ENCODE results near the gene KAT6B.

DNA sequence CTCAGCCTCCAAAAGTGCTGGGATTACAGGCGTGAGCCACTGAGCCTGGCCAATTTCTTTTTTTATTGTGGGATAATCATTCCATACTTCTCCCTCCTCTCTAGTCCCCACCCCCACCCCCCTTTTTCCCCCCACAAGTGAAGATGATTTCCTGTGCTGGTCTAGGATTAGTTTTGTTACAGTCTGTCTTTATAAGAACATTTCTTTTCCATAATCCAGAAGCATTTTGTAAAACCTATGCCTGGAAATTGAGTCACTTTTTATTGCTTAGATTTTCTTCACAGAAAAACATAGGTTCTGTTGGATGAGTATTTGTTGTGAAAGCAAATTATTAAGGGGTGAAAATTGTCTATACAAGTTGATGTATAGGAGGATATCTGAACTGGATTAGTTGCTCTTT, 98.9 kb downstream of the KAT6B start:
- TF ChIP-seq ZFP69B (tag by site-specific recombination; IDR thresholded peaks at IDR 0.05), result no peak
- TF ChIP-seq, protein P1, sequence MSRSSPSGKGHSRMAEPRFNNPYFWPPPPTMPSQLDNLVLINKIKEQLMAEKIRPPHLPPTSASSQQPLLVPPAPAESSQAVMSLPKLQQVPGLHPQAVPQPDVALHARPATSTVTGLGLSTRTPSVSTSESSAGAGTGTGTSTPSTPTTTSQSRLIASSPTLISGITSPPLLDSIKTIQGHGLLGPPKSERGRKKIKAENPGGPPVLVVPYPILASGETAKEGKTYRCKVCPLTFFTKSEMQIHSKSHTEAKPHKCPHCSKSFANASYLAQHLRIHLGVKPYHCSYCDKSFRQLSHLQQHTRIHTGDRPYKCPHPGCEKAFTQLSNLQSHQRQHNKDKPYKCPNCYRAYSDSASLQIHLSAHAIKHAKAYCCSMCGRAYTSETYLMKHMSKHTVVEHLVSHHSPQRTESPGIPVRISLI (tag by site-specific recombination; IDR thresholded peaks at IDR 0.05), result no peak
- TF ChIP-seq, protein P2, sequence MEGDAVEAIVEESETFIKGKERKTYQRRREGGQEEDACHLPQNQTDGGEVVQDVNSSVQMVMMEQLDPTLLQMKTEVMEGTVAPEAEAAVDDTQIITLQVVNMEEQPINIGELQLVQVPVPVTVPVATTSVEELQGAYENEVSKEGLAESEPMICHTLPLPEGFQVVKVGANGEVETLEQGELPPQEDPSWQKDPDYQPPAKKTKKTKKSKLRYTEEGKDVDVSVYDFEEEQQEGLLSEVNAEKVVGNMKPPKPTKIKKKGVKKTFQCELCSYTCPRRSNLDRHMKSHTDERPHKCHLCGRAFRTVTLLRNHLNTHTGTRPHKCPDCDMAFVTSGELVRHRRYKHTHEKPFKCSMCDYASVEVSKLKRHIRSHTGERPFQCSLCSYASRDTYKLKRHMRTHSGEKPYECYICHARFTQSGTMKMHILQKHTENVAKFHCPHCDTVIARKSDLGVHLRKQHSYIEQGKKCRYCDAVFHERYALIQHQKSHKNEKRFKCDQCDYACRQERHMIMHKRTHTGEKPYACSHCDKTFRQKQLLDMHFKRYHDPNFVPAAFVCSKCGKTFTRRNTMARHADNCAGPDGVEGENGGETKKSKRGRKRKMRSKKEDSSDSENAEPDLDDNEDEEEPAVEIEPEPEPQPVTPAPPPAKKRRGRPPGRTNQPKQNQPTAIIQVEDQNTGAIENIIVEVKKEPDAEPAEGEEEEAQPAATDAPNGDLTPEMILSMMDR (tag by site-specific recombination; IDR thresholded peaks at IDR 0.05), result no peak
- no peak for TF ChIP-seq ZBTB48 (tag by site-specific recombination; IDR thresholded peaks at IDR 0.05)
- no peak for TF ChIP-seq TCF7L2 (IDR thresholded peaks at IDR 0.05; ENCODE audit: borderline replicate concordance, low read depth, low read length)
- TF ChIP-seq YY1 (tag by site-specific recombination; IDR thresholded peaks at IDR 0.05), result no peak
- no peak for TF ChIP-seq ZBTB7A (tag by site-specific recombination; IDR thresholded peaks at IDR 0.05; ENCODE audit: low read depth)
- TF ChIP-seq ZNF416 (tag by site-specific recombination; IDR thresholded peaks at IDR 0.05), result no peak
- TF ChIP-seq, protein P3, sequence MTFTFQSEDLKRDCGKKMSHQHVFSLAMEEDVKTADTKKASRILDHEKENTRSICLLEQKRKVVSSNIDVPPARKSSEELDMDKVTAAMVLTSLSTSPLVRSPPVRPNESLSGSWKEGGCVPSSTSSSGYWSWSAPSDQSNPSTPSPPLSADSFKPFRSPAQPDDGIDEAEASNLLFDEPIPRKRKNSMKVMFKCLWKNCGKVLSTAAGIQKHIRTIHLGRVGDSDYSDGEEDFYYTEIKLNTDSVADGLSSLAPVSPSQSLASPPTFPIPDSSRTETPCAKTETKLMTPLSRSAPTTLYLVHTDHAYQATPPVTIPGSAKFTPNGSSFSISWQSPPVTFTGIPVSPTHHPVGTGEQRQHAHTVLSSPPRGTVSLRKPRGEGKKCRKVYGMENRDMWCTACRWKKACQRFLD (tag by site-specific recombination; IDR thresholded peaks at IDR 0.05), result no peak
- TF ChIP-seq, protein P4, sequence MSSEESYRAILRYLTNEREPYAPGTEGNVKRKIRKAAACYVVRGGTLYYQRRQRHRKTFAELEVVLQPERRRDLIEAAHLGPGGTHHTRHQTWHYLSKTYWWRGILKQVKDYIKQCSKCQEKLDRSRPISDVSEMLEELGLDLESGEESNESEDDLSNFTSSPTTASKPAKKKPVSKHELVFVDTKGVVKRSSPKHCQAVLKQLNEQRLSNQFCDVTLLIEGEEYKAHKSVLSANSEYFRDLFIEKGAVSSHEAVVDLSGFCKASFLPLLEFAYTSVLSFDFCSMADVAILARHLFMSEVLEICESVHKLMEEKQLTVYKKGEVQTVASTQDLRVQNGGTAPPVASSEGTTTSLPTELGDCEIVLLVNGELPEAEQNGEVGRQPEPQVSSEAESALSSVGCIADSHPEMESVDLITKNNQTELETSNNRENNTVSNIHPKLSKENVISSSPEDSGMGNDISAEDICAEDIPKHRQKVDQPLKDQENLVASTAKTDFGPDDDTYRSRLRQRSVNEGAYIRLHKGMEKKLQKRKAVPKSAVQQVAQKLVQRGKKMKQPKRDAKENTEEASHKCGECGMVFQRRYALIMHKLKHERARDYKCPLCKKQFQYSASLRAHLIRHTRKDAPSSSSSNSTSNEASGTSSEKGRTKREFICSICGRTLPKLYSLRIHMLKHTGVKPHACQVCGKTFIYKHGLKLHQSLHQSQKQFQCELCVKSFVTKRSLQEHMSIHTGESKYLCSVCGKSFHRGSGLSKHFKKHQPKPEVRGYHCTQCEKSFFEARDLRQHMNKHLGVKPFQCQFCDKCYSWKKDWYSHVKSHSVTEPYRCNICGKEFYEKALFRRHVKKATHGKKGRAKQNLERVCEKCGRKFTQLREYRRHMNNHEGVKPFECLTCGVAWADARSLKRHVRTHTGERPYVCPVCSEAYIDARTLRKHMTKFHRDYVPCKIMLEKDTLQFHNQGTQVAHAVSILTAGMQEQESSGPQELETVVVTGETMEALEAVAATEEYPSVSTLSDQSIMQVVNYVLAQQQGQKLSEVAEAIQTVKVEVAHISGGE (tag by site-specific recombination; conservative IDR thresholded peaks at IDR 0.05; ENCODE audit: low read depth), result no peak
- TF ChIP-seq ZNF791 (tag by site-specific recombination; IDR thresholded peaks at IDR 0.05), result no peak

All from HEK293 (cell line).